Mesendoderm (in vitro differentiated cells): ENCODE results near the gene WFIKKN1.
A peak's percentile ranks its signal among the peaks of the same experiment; 100 is the strongest.

Experiments used
- DNase-seq: peaks from one replicate; pipeline ENCODE4 v3.0.0; 2013
- H2AK5ac ChIP-seq: 2 replicates; pipeline ENCODE4 v1.6.1; 2013; ENCODE audit warnings: low read length, inconsistent platforms
- H2BK120ac ChIP-seq: 2 replicates; pipeline ENCODE4 v1.6.1; 2013; ENCODE audit warnings: low read depth, mild to moderate bottlenecking, low read length, moderate library complexity, mixed read lengths
- H2BK15ac ChIP-seq: replicated peaks from 2 replicates; pipeline ENCODE4 v1.6.1; 2013; ENCODE audit warnings: low read depth, mild to moderate bottlenecking, moderate library complexity
- H2BK5ac ChIP-seq: 2 replicates; pipeline ENCODE4 v1.6.1; 2013; ENCODE audit warnings: low read length, inconsistent platforms
- H3K18ac ChIP-seq: 2 replicates; pipeline ENCODE4 v1.6.1; 2013; ENCODE audit warnings: mild to moderate bottlenecking, low read length, mixed read lengths
- H3K23ac ChIP-seq: one replicate; pipeline ENCODE4 v1.6.1; 2013; ENCODE audit warnings: low read length
- H3K27ac ChIP-seq: 2 replicates; pipeline ENCODE4 v1.5.1; 2013; ENCODE audit warnings: low read depth, mild to moderate bottlenecking, inconsistent platforms, low read length, moderate library complexity
- H3K27me3 ChIP-seq: 2 replicates; pipeline ENCODE4 v1.6.1; 2013; ENCODE audit warnings: low read length, control low read depth, mild to moderate bottlenecking, inconsistent platforms; ENCODE audit not compliant: insufficient read depth, poor library complexity
- H3K36me3 ChIP-seq: 2 replicates; pipeline ENCODE4 v1.6.1; 2013; ENCODE audit warnings: low read length, inconsistent platforms; ENCODE audit not compliant: control insufficient read depth, insufficient read depth
- H3K4ac ChIP-seq: one replicate; pipeline ENCODE4 v1.6.1; 2013; ENCODE audit warnings: low read depth, mild to moderate bottlenecking, low read length, moderate library complexity
- H3K4me1 ChIP-seq: 2 replicates; pipeline ENCODE4 v1.6.1; 2013; ENCODE audit warnings: low read depth, low read length, inconsistent platforms; ENCODE audit not compliant: control insufficient read depth
- H3K4me2 ChIP-seq: 2 replicates; pipeline ENCODE4 v1.6.1; 2013; ENCODE audit warnings: low read length
- H3K4me3 ChIP-seq: 2 replicates; pipeline ENCODE4 v1.5.1; 2013; ENCODE audit warnings: mild to moderate bottlenecking, low read length
- H3K56ac ChIP-seq: one replicate; pipeline ENCODE4 v1.6.1; 2013; ENCODE audit warnings: low read length
- H3K79me1 ChIP-seq: 2 replicates; pipeline ENCODE4 v1.6.1; 2013; ENCODE audit warnings: low read length, inconsistent platforms
- H3K79me2 ChIP-seq: 2 replicates; pipeline ENCODE4 v1.6.1; 2013; ENCODE audit warnings: mild to moderate bottlenecking, low read length; ENCODE audit not compliant: control insufficient read depth, insufficient read depth
- H3K9ac ChIP-seq: 2 replicates; pipeline ENCODE4 v1.6.1; 2013; ENCODE audit warnings: low read length, inconsistent platforms
- H4K5ac ChIP-seq: one replicate; pipeline ENCODE4 v1.6.1; 2013; ENCODE audit warnings: low read length
- H4K8ac ChIP-seq: one replicate; pipeline ENCODE4 v1.6.1; 2013; ENCODE audit warnings: low read depth, mild to moderate bottlenecking, control low read depth, low read length, moderate library complexity
- WGBS: extraction: QIAGEN DNeasy Blood & Tissue Kit; methylation state at CpG from one replicate; pipeline ENCODE4 v1.1.7; 2013; ENCODE audit warnings: low lambda C conversion rate, missing lambda C conversion rate; ENCODE audit not compliant: insufficient coverage; ENCODE audit errors: extremely low coverage; 5-methylcytosine and 5-hydroxymethylcytosine counted together

The WFIKKN1 gene

GRCh38 chr16:589658-590187 is 41.1 kb upstream of the WFIKKN1 start, which contains the start of gene RAB40C:
TSS of gene RAB40C (plus strand) at chr16:590066. CDS start at chr16:590292, 226 bp downstream.
- no peak within 1 kb of the TSS for H4K5ac ChIP-seq
- peak within 1 kb of the TSS; percentile 86 for H3K18ac ChIP-seq
- H3K4me3 ChIP-seq = peak within 1 kb of the TSS; percentile 92
- H3K36me3 ChIP-seq = no peaks in the 10 kb centered on the region
- peaks cover 16% of the 10 kb centered on the region for H3K79me1 ChIP-seq
- no peak within 1 kb of the TSS for H2AK5ac ChIP-seq
- peak within 1 kb of the TSS; percentile 94 for H3K23ac ChIP-seq
- H3K4me2 ChIP-seq = peak within 1 kb of the TSS; percentile 87
- peak within 1 kb of the TSS; percentile 97 for H3K27ac ChIP-seq
- peaks cover 3% of the 10 kb centered on the region for H3K4me1 ChIP-seq
- H2BK15ac ChIP-seq = no peak within 1 kb of the TSS
- H3K4ac ChIP-seq = peak within 1 kb of the TSS; percentile 29
- peaks cover 12% of the 10 kb centered on the region for H3K79me2 ChIP-seq
- peak within 1 kb of the TSS; percentile 100 for H3K56ac ChIP-seq
- WGBS = no CpG with 5 or more reads among the region's 67 CpGs
- peak; percentile 98 for DNase-seq
- H2BK5ac ChIP-seq = peak within 1 kb of the TSS; percentile 99
- H3K27me3 ChIP-seq = no peaks in the 10 kb centered on the region
- no peak within 1 kb of the TSS for H4K8ac ChIP-seq
- H3K9ac ChIP-seq = peak within 1 kb of the TSS; percentile 97
- no peak within 1 kb of the TSS for H2BK120ac ChIP-seq

- Histone ChIP-seq H2AK5ac (no peak overlapping the region), H2BK5ac (no peak overlapping the region), H3K4me3 (peak overlapping the region; percentile 85), H3K4me1 (peaks cover 3% of the 10 kb centered on the region), H3K9ac (peak overlapping the region; percentile 90), H3K27me3 (no peaks in the 10 kb centered on the region), H3K4ac (no peak overlapping the region), H3K79me1 (peaks cover 18% of the 10 kb centered on the region), H3K18ac (peak overlapping the region; percentile 6), H4K8ac (no peak overlapping the region), H3K23ac (peak overlapping the region; percentile 66), H3K36me3 (no peaks in the 10 kb centered on the region), H3K4me2 (peak overlapping the region; percentile 87), H3K27ac (no peak overlapping the region), H3K56ac (peak overlapping the region; percentile 95), H2BK120ac (no peak overlapping the region), H2BK15ac (no peak overlapping the region), H3K79me2 (peaks cover 12% of the 10 kb centered on the region), H4K5ac (no peak overlapping the region)
- no CpG with 5 or more reads among the region's 71 CpGs for WGBS
- no peak for DNase-seq
Observed at GRCh38 chr16:590188-590814, 40.5 kb upstream of the WFIKKN1 start.

- peak overlapping the region; percentile 66 for H3K23ac ChIP-seq
- no peak overlapping the region for H2BK15ac ChIP-seq
- peak overlapping the region; percentile 90 for H3K9ac ChIP-seq
- H2BK120ac ChIP-seq = no peak overlapping the region
- H4K5ac ChIP-seq = no peak overlapping the region
- H2BK5ac ChIP-seq = no peak overlapping the region
- peaks cover 18% of the 10 kb centered on the region for H3K79me1 ChIP-seq
- H3K4ac ChIP-seq = no peak overlapping the region
- no peaks in the 10 kb centered on the region for H3K27me3 ChIP-seq
- H3K79me2 ChIP-seq = peaks cover 12% of the 10 kb centered on the region
- no peak overlapping the region for H3K18ac ChIP-seq
- H4K8ac ChIP-seq = no peak overlapping the region
- DNase-seq = no peak
- no CpG with 5 or more reads among the region's 10 CpGs for WGBS
- H3K4me3 ChIP-seq = no peak overlapping the region
- H3K27ac ChIP-seq = no peak overlapping the region
- H3K56ac ChIP-seq = peak overlapping the region; percentile 95
- H3K4me1 ChIP-seq = peaks cover 3% of the 10 kb centered on the region
- H2AK5ac ChIP-seq = no peak overlapping the region
- peak overlapping the region; percentile 87 for H3K4me2 ChIP-seq
- no peaks in the 10 kb centered on the region for H3K36me3 ChIP-seq
Observed at GRCh38 chr16:590815-591200, 40.0 kb upstream of the WFIKKN1 start.

- Histone ChIP-seq H2BK15ac (no peak overlapping the region), H3K4me2 (no peak overlapping the region), H2AK5ac (no peak overlapping the region), H3K27me3 (no peaks in the 10 kb centered on the region), H3K79me2 (peaks cover 12% of the 10 kb centered on the region), H4K8ac (no peak overlapping the region), H3K9ac (no peak overlapping the region), H3K4ac (no peak overlapping the region), H3K56ac (no peak overlapping the region), H3K79me1 (peaks cover 19% of the 10 kb centered on the region), H3K27ac (no peak overlapping the region), H3K23ac (no peak overlapping the region), H3K36me3 (no peaks in the 10 kb centered on the region), H3K18ac (no peak overlapping the region), H2BK120ac (no peak overlapping the region), H3K4me1 (peaks cover 3% of the 10 kb centered on the region), H2BK5ac (no peak overlapping the region), H3K4me3 (no peak overlapping the region), H4K5ac (no peak overlapping the region)
- no CpG with 5 or more reads among the region's 8 CpGs for WGBS
- DNase-seq = no peak
Observed at GRCh38 chr16:591231-591630, 39.6 kb upstream of the WFIKKN1 start.

- Histone ChIP-seq H2BK5ac (no peak overlapping the region), H3K23ac (no peak overlapping the region), H3K79me2 (peaks cover 12% of the 10 kb centered on the region), H3K9ac (no peak overlapping the region), H3K36me3 (no peaks in the 10 kb centered on the region), H3K4ac (no peak overlapping the region), H2BK120ac (no peak overlapping the region), H3K79me1 (peaks cover 23% of the 10 kb centered on the region), H3K4me3 (no peak overlapping the region), H2AK5ac (no peak overlapping the region), H2BK15ac (no peak overlapping the region), H3K18ac (no peak overlapping the region), H3K4me1 (peaks cover 3% of the 10 kb centered on the region), H3K4me2 (no peak overlapping the region), H4K8ac (no peak overlapping the region), H3K27me3 (no peaks in the 10 kb centered on the region), H3K56ac (no peak overlapping the region), H3K27ac (no peak overlapping the region), H4K5ac (no peak overlapping the region)
- no CpG with 5 or more reads among the region's 15 CpGs for WGBS
- no peak for DNase-seq
Observed at GRCh38 chr16:591892-592517, 38.8 kb upstream of the WFIKKN1 start.
